Thyroid gland (tissue), 4 donors: Measurements from ENCODE around the gene FOXD2. TPM values are rescaled to one million over a fixed set of nuclear protein-coding genes. Genes with fewer than 3 reads are reported as not detected.
"Not testable (repeated sequence)": the region's sequence is repeated elsewhere in the genome, so short reads cannot be mapped to it uniquely, and the experiment has no call there.

Experiments
- DNase-seq, 2 donors: peaks; one replicate each; pipeline ENCODE4 v3.0.0-alpha.2; 2019
- H3K27ac ChIP-seq, 3 donors: fragments of 200-600 bp; sonication (generic); 1 replicate in 2 of 3; 2 replicates in 1 of 3; pipeline ENCODE4 v1.5.1; 2016 to 2019; ENCODE audit warnings: mild to moderate bottlenecking in 1 of 3, moderate library complexity in 1 of 3
- H3K27me3 ChIP-seq: fragments of 200-600 bp; sonication (generic); one replicate; pipeline ENCODE4 v1.5.1; 2019
- H3K36me3 ChIP-seq, 2 donors: fragments of 200-600 bp; sonication (generic); one replicate each; pipeline ENCODE4 v1.5.1; 2016 to 2019
- H3K4me1 ChIP-seq, 2 donors: fragments of 200-600 bp; sonication (generic); one replicate each; pipeline ENCODE4 v1.5.1; 2017 to 2019
- H3K4me3 ChIP-seq, 3 donors: fragments of 200-600 bp; sonication (generic); replicated peaks in 1 of 3; 1 replicate in 2 of 3; 2 replicates in 1 of 3; pipeline ENCODE4 v1.5.1; 2016; ENCODE audit warnings: mild to moderate bottlenecking in 1 of 3
- H3K9me3 ChIP-seq: fragments of 200-600 bp; sonication (generic); one replicate; pipeline ENCODE4 v1.5.1; 2017
- POLR2A ChIP-seq, 2 donors: fragments of 450-650 bp; IDR thresholded peaks; one replicate each; pipeline ENCODE4 v1.6.1; 2017; ENCODE audit warnings: antibody characterized with exemption in 2 of 2, mild to moderate bottlenecking in 2 of 2, moderate library complexity in 1 of 2
- WGBS, 2 donors: methylation state at CpG; one replicate each; pipeline ENCODE4 v1.1.5; 2017; 5-methylcytosine and 5-hydroxymethylcytosine counted together
- intact Hi-C: fragments of 100-400 bp; cut with DNase I; formaldehyde crosslinking; loops from one replicate; pipeline ENCODE4 v1.15.1; 2023
- total RNA-seq, 4 donors: library from RNA; depleted of rRNA; stranded (reverse); fragments of >200 nt; gene quantifications; one replicate each; pipeline ENCODE4 v1.2.3, GENCODE V29; 2016
- TF ChIP-seq, protein P1 (sequence below), 6 experiments: fragments of 200-600 bp in 3 of 6; fragments of 450-650 bp in 3 of 6; sonication (generic) in 3 of 6; IDR thresholded peaks; one replicate each; pipeline ENCODE4 v1.5.1; 2016 to 2019; ENCODE audit warnings: antibody characterized with exemption in 6 of 6, mild to moderate bottlenecking in 2 of 6, inconsistent platforms in 1 of 6, moderate library complexity in 1 of 6

FOXD2 gene
- total RNA-seq, 4 donors from 2014 or later = 0.11 to 0.54 TPM; not detected in 2

DNA sequence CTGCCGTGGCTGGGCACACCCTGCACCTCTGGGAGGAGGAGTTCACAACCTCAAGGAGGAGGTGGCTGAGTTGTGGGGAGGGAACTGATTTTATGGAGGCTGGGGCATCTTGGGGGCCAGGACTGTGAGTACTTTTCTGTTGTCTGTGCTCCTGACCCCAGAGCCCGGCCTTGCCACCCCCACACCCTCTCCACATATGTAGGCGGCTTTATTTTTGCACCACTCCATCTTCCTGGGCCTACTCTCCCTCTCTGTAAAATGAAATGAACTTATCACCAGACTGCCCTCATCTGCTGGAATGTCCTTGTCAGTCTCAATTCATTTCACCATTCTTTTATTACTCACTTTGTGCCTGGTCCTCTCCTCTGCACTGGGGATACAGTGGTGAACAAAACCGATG is 12.8 kb downstream of the FOXD2 start:
- Histone ChIP-seq H3K4me1 (no peaks in the 10 kb centered on the region), H3K36me3 (no peaks in the 10 kb centered on the region), H3K9me3 (no peaks in the 10 kb centered on the region), H3K4me3 (no peak overlapping the region), H3K27ac (no peak overlapping the region), H3K27me3 (peaks cover 29% of the 10 kb centered on the region)
- WGBS, 2 donors = 56 to 62% methylated on average over 4 of the region's 4 CpGs
- intact Hi-C loops = no loop called here
- no peak for DNase-seq
- TF ChIP-seq, protein P1, sequence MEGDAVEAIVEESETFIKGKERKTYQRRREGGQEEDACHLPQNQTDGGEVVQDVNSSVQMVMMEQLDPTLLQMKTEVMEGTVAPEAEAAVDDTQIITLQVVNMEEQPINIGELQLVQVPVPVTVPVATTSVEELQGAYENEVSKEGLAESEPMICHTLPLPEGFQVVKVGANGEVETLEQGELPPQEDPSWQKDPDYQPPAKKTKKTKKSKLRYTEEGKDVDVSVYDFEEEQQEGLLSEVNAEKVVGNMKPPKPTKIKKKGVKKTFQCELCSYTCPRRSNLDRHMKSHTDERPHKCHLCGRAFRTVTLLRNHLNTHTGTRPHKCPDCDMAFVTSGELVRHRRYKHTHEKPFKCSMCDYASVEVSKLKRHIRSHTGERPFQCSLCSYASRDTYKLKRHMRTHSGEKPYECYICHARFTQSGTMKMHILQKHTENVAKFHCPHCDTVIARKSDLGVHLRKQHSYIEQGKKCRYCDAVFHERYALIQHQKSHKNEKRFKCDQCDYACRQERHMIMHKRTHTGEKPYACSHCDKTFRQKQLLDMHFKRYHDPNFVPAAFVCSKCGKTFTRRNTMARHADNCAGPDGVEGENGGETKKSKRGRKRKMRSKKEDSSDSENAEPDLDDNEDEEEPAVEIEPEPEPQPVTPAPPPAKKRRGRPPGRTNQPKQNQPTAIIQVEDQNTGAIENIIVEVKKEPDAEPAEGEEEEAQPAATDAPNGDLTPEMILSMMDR (IDR thresholded peaks at IDR 0.05) = no peak
- TF ChIP-seq POLR2A (IDR thresholded peaks at IDR 0.05) = no peak

GRCh38 chr1:47452426-47452825 is 14.6 kb downstream of the FOXD2 start:
- intact Hi-C loops = no loop called here
- H3K27ac ChIP-seq = no peak overlapping the region
- no peak overlapping the region for H3K4me3 ChIP-seq
- H3K27me3 ChIP-seq = peaks cover 13% of the 10 kb centered on the region
- H3K9me3 ChIP-seq = no peaks in the 10 kb centered on the region
- no peak for TF ChIP-seq POLR2A (IDR thresholded peaks at IDR 0.05)
- TF ChIP-seq, protein P1 (IDR thresholded peaks at IDR 0.05) = no peak
- DNase-seq = no peak
- 76 to 93% methylated on average over 1 of the region's 1 CpG for WGBS, 2 donors
- no peaks in the 10 kb centered on the region for H3K36me3 ChIP-seq
- no peaks in the 10 kb centered on the region for H3K4me1 ChIP-seq

GRCh38 chr1:47453910-47454309 is 16.1 kb downstream of the FOXD2 start:
- intact Hi-C loops, DNase-seq, H3K4me1 ChIP-seq, H3K36me3 ChIP-seq, H3K9me3 ChIP-seq, H3K4me3 ChIP-seq, H3K27ac ChIP-seq: not testable (repeated sequence)
- peaks cover 11% of the 10 kb centered on the region for H3K27me3 ChIP-seq
- 70 to 71% methylated on average over 2 of the region's 2 CpGs for WGBS, 2 donors

DNA sequence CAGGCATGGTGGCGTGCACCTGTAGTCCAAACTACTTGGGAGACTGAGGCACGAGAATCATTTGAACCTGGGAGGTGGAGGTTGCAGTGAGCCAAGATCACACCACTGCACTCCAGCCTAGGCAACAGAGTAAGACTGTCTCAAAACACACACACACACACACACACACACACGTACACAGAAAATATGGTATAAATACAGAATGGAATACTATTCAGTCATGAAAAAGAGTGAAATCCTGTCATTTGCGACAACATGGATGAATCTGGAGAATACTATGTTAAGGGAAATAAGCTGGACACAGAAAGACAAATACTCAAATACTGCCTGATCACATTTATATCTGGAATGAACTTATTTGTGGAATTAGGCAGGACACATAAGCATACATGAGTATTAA is 18.4 kb downstream of the FOXD2 start:
- Histone ChIP-seq H3K9me3 (no peaks in the 10 kb centered on the region), H3K27me3 (peaks cover 3% of the 10 kb centered on the region), H3K36me3 (no peaks in the 10 kb centered on the region), H3K27ac (no peak overlapping the region), H3K4me3 (no peak overlapping the region), H3K4me1 (no peaks in the 10 kb centered on the region)
- intact Hi-C loops = no loop called here
- TF ChIP-seq, protein P1 (IDR thresholded peaks at IDR 0.05) = no peak
- TF ChIP-seq POLR2A (IDR thresholded peaks at IDR 0.05) = no peak
- DNase-seq = no peak
- WGBS, 2 donors = 74 to 95% methylated on average over 4 of the region's 4 CpGs

DNA sequence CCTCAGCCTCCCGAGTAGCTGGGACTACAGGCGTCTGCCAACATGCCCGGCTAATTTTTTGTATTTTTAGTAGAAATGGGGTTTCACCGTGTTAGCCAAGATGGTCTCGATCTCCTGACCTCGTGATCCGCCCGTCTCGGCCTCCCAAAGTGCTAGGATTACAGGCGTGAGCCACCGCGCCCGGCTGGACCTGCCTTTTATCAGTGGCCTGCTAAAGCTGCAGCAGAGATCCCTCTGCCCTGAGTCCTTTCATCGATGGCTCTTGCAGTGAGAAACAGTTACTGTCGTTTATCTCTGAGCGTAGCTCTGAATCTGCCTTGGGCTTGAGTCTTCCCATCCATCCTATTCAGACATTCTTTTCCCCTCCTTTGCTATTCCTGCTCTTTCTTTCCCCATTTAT is 19.7 kb downstream of the FOXD2 start:
- intact Hi-C loops, H3K4me3 ChIP-seq, H3K4me1 ChIP-seq, H3K9me3 ChIP-seq, H3K27ac ChIP-seq, H3K27me3 ChIP-seq, DNase-seq, H3K36me3 ChIP-seq: not testable (repeated sequence)
- WGBS, 2 donors = 89 to 94% methylated on average over 16 of the region's 16 CpGs

DNA sequence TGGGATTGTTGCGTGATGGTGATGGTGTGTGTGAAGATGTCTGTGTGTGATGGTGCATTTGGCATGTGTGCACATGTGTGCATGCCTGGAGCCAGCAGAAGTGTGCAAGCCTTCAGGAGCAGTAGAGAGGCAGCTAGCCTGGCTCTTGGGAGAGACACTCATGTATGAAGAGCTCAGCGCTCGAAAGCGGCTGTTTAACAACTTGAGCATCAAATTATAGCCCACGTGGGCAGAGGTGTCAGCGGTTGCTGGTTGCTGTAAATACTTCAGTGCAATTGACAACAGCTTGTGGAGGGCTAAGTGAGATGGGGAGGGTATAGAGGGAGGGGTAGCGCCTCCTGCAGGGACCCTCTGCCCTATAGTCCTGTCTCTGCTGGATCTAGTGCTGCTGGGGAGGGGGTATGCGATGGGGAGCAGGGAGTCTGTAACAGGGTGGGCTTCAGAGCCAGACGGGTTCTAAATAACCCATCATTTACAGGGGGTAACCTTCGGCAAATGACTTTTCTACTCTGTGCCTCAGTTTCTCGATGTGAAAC is 21.5 kb downstream of the FOXD2 start:
- Histone ChIP-seq H3K4me1 (no peaks in the 10 kb centered on the region), H3K9me3 (no peaks in the 10 kb centered on the region), H3K36me3 (no peaks in the 10 kb centered on the region), H3K27me3 (no peaks in the 10 kb centered on the region), H3K27ac (no peak overlapping the region), H3K4me3 (no peak overlapping the region)
- intact Hi-C loops = no loop called here
- 24 to 25% methylated on average over 11 of the region's 11 CpGs for WGBS, 2 donors
- TF ChIP-seq POLR2A (IDR thresholded peaks at IDR 0.05) = no peak
- TF ChIP-seq, protein P1 (IDR thresholded peaks at IDR 0.05) = no peak
- DNase-seq = no peak
